Measurements from ENCODE around the gene CHCHD6.

The CHCHD6 gene

DNA sequence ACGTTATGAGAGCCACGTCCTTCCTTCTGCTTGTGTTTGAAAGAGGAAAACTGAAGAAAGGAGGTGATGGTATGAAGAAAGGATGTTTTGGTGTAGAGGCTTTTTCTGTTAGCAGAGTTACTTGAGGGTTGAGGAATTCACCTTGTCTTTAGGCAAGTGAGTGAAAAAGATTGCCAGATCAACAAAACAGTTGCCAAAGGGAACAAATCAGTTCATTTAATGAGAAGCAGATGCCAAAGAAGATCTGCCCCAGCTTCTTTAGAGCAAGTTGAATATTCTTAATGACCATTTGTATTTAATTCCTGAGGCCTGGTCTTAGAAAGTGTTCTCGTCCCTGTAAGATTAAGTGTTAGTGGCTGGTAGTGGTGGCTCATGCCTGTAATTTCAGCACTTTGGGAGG is 2.6 kb downstream of the CHCHD6 start:
- no peak for DNase-seq

DNA sequence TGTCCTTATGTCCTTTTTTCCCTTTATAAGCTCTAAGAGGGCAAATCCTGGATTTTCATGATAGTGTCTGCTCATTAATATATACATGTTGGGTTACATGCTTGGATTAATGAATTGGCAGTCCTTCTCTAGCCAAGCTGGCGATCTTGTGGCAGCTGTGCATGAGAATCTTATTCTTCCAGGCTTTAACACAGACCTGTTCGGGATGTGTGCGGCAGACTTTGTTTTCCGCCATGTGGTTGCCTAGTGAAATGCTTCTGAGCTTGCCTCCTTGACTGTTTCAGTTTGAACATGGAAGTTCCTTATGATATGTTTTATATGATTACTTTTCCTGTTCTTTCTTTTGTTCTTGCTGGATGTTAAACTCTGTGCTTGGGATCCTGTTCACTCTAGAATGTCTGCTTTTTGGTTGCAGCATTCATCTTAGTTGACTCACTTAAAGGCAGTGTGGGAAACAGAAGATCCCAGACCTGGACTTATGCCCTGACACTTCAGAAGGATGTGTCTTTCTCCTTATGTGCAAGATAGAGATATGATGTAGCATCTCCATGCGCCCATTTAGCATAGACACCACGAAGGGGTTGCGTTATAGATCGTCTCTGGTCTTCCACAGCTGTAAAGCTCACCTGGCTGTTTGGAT is 7.2 kb downstream of the CHCHD6 start:
- DNase-seq, result no peak

DNA sequence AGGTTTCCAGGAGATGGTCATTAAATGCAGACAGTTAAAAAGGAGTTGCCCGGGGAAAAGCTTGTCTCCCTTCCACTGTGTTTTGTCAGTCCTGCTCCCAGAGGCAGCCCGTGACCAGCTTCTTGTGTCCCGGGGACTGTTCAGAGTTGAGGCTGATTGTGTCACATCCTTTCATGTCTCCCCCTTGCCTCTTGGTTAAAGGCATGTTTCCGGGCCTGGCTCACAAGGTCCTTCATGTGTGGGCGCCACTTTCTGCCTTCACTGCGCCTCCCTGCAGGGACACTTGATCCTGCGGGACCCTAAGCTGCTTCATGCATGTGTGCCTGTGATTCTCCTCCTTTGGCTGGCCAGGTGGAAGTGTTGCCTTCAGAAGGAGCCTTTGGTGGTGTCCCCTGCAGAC is 9.2 kb downstream of the CHCHD6 start:
- DNase-seq, result no peak

DNA sequence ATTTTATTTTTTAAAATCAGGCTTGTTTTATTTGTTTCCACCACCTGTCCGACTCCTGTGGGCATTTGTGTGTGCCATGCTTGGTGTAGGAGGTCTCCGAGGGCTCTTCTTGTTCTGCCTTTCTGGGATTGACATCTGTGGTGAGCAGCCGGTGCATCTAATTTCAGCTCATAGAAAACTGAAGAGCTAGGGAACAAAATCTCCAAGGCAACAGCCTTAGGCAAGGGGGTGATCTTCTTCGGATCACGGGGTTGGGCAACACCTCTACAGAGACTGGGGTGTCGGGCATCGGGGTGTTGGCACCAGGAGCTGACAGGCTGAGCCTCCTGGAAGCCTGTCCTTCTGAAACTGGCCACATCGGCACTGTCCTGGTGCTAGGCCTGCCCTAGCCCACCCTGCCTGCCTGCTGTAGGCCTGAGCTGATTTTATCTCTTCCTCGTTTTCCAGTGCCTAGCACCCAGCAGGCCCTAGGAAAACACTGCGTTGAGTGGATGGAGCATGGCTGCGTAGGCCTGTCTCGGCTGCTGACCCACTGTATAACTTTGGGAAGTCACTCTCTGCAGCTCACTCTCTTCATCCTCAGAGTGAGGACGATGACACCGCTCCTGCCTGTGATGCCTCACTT is 10.3 kb downstream of the CHCHD6 start:
- DNase-seq, result no peak

DNA sequence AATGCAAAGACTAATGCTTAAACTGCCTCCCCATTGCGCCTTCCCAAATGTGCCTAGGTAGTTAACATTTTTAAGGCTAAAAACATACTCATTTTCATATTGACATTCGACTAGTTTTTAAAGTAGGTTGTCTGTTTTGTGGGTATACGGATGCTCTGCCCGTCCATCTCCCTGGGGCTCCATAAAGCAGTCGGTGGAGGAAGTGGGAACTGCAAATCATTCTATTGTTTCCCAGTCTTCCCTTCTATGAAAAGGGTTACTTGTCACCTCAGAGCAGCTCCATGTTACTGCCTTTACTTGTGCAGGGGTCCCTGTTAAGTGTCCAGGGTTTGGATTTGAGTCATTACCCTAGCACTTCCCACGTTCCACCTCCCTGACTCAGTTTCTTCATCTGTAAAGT is 10.9 kb downstream of the CHCHD6 start:
- DNase-seq, result no peak

DNA sequence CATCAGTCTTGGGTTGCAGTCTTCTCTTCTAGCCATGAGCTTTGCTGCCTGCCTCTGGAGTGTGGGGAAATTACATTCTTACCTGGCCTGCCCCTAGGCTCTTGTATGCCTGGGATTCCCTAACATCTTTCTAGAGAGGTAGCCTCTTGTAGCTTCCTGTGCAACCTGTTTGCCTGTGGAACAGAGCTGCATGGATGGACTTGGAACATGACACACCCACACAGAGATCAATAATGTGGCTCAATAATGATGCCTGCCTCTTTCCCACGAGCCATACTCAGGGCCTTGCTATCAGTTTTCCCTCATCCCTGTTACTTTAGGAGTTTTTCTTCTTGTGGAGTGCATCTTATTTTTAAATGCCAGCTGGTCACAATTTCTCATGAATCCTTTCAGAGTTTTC is 11.4 kb downstream of the CHCHD6 start:
- DNase-seq, result no peak

DNA sequence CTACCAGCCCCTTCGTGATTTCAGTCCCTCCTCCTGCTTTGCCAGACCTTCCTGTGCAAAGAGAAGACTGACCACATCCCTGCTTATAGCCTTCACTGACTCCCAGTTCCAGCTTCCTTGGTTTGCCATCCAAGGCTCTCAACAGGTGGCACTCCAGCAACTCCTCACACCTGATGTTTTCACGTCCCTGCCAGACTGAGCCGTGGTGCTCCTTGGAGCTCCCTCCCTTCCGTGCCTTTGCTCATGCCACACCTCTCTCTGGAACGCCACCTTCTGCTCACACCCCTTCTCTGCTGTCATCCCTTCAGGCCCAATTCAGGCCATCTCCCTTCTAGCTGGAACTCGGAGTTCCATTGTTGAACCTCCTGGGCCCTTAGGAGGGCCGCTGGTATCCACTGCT is 12.0 kb downstream of the CHCHD6 start:
- no peak for DNase-seq

DNA sequence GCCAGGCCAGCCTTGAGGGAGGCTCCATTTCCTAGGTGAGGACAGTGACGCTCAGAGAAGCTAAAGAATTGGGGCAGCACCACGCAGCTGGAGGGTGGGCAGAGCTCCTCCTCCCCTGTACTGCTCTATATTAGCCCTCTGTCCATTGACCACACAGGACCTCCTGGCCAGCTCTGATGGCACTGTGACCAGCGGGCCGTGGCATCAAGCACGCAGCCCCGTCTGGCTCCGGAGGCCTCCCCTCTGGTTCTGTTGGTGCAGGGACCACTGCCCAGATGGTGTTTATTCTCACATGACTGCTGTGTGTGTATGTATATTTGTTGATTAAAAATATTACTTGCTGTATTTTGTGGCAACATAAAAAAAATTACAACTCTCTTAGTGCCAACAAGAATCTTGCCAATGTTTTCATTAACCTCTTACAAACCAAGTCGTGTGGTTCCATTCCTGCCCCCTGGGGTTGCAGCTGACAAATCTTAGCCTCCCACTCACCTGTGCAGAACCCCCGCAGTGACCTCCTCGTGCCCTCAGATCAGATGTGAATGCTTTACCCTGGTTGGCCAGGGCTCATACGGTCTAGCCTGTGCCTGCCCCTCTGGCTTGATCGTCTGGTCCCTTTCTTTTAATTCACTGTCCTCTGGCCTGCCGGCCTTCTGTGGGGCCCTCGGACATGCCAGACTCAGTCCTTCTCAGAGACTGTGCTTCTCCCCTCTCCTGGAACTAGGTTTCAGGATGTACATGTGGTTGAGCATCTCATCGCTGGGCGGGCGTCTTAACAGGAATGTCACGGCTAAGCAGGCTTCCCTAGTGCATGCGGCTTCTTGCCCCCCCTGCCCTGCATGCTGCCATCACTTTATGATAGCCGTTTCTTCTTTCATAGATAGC is 14.8 kb downstream of the CHCHD6 start:
- DNase-seq, result no peak

DNA sequence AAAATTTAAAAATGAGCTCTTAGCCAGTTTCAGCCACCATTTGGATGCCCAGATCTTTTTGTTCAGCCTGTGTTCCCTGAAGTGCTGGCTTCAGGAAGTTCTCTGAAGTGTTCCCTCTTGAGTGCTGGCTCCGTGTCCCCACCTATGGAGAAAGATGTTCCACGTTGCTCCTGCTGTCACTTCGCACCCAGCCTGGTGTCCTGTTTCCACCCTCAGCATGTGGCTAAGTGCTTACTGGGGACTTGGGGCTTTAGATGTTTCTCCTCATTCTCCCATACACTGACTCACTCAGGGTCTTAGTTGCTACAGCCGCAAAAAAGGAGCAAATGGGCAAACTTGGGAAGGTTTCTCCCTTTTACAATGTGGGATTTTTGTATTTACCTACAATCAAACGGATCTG is 16.6 kb downstream of the CHCHD6 start:
- DNase-seq, result no peak

DNA sequence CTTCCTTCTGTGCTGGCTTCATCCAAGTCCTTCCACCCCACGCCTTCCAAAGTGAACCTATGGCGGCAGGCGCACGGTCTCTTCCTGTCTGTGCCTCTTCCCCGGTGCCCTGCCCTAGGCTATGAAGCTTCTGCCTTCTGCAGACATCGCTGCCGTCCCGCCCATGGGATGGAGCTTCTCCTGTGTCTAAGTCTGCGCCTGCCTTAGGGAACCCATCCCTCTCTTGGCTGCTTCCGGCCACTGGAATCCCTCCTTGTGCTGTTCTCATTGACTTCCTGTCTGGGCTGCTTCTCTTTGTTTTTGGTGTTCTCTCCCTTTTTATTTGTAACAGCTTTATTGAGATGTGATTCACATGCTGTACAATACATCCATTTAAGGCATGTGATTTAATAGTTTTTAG is 17.2 kb downstream of the CHCHD6 start:
- no peak for DNase-seq

DNA sequence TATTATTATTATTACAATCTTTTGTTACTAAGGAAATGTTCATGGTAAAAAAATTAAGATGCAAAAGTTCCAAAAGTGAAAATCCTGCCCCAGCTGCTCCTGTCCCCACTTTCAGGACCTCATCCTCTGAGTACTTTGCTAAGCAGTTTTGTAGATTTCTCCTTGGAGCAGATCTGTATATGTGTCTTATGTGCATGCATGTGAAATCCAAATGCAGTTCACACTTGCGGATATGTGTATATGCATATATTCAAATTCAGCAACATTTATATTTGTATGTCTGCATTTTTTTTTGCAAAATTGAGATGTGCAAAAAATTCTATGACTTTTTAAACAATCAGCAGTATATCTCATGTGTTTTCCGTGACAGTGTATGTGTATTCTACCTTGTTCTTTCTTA is 19.2 kb downstream of the CHCHD6 start:
- no peak for DNase-seq

DNA sequence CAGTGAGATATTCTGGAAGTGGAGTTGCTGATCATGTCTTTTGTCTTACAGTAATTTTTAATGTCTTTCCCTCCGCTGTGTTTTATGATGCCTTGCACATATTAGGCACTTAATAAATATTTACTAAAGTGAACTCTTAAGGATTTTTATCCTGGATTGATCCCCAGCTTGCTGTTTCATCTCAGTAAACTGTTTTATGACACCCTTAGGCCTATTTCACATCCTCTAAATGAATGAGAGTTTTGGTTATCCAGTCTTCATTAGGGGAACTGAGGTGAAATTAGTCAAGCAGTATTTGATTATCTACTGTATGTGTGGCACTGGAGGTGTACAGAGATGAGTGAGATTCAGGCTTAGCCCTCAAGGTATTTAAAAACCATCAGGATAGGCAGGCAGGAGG is 19.8 kb downstream of the CHCHD6 start:
- DNase-seq, result no peak

DNA sequence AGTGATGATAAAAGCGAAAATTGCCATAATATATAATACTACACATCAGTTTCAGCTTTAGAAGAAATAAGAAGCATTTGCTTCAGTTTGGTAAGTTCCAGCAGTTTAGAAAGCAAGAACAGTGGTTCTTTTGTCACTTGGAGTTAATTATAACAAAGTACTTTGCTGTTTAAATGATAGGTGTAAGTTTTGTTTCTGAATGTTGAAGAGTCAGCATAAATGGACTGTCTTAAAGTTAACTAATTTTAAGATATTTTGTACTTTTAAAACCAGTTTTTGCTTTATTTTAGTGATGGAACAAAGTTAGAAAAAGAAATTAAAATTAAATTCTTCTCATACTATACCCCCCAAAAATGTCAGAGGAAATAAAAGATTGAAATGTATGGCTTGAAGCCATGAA is 24.6 kb downstream of the CHCHD6 start:
- no peak for DNase-seq

DNA sequence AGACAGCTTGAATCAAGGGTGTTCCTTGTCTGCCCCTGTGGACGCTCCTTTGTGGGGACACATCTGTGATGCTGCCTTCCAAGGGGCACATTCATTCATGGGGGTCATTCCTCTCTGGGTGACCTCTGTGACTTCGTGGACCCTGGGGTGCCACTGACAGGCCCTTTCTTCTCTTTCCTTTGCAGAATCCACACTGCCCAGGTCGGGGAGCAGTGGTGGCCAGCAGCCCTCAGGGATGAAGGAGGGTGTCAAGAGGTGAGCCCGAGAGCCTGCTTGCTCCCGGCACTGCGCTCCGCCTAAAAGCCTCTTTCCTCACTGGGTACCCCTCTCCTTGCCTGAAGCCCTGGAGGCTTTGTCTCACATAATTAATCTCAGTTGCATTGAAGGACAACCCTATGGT is 26.3 kb downstream of the CHCHD6 start:
- no peak for DNase-seq

DNA sequence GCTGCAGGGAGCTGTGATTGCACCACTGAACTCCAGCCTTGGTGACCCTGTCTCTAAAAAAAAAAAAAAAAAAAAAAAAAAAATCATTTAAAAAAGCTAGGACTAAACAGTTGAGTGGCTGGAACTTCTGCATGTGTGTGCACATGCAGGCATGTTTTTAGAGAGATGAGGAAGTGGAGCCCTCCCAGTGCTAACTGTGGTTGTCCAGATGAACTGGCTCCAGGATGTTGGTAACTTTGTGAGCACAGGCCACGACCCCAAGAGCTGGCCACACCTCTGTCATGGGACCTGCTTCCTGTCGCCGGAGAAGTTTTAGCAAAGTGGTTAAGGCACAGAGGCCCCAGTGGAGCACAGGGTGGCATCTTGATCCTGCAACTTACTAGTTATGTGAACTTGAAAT is 27.0 kb downstream of the CHCHD6 start:
- DNase-seq, result no peak

DNA sequence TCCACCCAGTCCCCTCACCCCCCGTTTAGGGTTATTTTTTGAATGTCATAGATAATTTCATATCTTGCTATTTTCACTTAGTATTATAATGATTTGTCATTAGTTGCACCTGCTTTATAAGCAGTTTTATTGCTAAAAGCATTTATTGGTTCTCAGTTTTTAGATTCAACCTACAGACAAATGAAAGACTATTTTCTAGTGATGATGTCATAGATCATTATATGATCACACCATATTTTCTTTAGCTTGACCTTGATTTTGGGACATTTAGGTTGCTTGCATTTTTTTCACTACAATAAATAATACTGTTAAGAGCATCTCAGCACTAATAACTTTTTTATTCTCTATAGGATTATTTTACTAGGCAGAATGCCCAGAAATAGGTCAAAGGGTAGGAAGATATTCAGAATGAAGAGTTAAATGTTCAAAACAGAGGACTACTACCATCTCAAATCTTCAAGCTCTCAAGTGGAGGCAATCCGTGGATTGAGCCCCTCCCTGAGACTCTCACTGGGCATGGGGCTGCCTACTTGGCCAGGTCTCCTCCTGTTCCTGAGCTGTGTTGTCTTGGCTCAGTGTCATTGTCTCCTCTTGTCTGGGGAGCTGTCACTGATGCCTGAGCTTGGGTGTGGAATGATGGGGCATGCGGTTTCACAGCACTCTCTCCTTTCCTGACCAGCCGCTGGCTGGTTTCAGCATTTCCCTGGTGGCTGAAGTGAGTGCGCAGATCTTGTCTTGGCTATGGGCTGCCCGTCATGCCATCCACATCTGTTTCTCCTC is 28.4 kb downstream of the CHCHD6 start:
- DNase-seq, result no peak

DNA sequence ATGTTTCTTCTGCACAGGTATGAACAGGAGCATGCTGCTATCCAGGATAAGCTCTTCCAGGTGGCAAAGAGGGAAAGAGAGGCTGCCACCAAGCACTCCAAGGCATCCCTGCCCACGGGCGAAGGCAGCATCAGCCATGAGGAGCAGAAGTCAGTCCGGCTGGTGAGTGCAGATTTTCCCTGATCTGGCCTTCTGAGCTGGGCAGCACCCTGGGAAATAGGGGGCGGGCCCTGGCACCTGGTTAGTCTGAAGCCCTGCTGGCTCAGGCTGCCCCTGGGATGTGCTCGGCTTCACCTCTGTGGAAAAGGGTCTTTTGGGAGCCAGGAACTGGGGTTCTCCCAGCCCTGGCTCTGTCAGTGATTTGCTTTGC is 29.0 kb downstream of the CHCHD6 start:
- DNase-seq, result no peak

DNA sequence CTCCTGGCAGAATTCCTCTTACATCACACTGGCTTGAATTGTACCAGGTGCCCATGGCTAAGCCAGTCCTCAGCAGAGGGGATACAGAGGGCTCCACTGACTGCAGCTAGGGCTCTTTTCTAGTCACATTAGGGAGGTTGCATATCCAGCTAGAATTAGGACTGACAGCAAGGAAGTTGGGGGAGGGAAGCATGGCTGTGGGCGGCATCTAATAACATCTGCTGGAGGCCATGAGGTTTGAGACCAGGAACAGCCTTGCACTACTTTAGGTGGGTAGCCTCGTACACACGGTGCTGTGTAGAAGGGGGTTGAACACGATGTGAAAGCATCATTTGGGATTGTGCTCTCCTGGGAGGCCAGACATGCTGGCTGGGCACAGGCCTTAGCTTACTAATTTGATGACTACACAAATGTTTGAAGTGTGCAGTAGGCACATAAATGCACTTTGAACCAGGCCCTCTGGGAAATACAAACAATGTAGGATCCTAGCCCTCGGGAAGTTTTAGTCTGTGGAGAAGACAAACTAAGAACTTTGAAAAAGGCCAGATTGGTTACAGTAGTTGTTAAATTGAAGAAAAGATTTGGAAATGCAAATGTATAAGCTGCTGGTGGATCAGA is 30.2 kb downstream of the CHCHD6 start:
- no peak for DNase-seq

DNA sequence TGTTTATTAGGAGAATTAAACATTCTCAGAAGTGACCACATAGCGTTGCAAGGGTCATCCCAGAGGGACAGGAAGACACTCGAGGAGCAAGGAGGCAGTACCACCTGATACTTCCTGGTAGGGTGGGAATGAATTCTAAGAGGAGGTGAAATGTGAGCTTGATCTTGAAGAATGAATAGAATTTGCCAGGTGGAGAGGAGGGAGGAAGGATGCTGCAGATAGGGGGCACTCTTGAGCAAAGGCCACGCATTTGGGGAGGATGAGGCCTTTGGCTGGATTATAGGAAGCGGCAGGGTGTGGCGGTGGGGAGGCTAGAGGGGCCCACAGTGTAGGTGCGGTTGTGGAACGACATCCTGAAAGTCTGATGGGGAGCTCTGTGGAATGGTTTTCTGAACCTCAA is 33.5 kb downstream of the CHCHD6 start:
- no peak for DNase-seq

DNA sequence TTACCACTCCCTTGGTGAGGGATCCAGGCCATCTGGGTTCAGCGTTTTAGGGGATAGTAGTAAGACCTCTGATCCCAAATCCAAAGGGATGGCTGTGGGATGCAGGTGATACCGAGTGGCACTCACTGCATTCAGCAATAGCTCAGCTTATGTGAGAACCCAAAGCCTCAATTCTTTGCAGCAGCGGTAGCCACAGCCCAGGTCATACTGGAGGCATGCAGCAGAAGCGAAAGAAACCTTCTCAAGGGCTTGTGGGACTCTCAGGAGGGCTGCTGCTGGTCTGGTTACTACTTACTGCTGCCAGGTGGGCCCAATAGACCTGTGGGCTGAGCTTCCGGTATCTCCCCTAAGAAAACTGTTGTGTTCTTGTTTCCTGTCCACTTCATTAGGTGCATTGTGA is 38.0 kb downstream of the CHCHD6 start:
- no peak for DNase-seq

DNA sequence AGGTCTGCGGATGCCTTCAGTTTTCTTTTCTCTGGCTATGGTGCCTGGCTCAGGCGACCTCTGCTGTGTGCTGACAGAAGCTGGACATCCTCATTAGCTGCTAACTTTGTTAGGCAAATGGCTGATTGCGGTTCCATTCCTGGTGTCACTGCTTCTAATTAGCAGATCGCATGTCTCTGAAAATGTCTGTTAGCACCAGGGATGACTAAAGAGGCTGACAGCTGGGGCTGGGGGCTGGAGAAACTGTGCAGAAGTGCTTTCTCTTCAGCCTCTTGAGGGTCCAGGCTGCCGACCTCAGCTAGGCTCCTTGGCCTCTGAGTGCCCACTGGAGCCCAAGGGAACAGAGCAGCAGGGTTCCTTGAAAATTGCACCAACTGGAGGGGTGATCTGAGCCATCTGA is 39.3 kb downstream of the CHCHD6 start:
- DNase-seq, result no peak

DNA sequence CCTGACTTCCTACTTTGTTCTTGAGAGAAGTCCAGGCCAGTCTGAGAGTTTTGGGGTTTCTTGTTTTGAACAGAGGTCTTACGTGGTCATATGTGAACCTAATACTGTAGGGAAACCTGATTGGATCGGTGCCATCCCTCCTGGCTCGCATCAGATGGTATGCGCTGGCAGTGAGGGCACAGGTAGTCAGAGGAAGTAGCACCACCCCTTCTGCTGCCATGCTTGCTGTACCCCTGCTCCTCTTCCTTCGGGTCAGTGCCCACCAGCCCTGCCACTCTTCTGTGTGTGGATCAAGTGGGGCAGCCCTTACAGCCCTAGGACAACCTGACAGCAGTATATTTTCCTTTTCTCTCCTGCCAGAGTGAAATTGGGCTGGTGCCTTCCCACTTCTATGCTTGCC is 39.7 kb downstream of the CHCHD6 start:
- no peak for DNase-seq

DNA sequence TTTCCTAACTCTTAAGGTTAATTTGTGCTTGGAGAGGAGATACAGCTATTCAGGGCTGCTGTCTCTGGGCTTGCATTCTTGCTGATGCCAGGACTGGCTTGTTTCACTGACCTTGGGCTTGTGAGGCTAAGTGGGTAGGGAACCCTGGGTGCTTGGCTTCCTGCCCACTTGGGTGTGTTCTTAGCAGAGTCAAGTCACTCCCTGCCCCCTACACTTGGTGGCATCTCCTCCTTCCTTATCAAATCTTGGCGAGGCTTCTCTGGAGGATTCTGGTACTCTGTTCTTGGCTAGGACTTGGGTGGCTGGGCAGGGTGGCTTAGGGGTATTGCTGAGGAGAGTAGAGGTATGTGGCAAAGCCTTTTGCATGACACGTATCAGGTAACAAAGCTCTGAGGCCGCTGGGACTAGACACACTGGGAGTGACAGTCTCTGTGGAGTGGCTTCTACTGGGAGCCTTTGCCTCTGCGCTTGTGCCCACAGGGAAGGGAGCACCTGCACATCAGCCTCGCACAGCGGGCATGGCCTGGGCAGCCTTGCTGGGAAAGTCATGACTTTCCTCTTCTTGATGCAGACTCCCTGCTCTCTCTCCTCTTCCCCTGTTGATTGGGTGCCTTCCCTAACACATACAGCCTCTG is 41.8 kb downstream of the CHCHD6 start:
- DNase-seq, result no peak

Measured in 8988T (cell line).